HEK293 (cell line): ENCODE measurements around the gene GFOD1.

Experiments
- CTCF ChIA-PET: fragments of 350-600 bp; formaldehyde crosslinking; extraction: SDS; loops from one replicate; lab custom pipeline; 2021; ENCODE audit warnings: antibody characterized with exemption; lab: Yijun Ruan, JAX
- POLR2A ChIA-PET: fragments of 300-600 bp; formaldehyde crosslinking; extraction: SDS; loops from one replicate; lab custom pipeline; 2020; ENCODE audit warnings: antibody characterized with exemption, inconsistent platforms; lab: Yijun Ruan, JAX
- H3K27ac ChIP-seq: fragments of 200-500 bp; sonication (Bioruptor generic); 2 replicates; pipeline ENCODE4 v1.5.1; 2014; ENCODE audit warnings: low read depth, low read length, control low read depth, inconsistent platforms; ENCODE audit errors: extremely low read depth
- H3K36me3 ChIP-seq, 2 experiments: fragments of 200-500 bp in 1 of 2; sonication (Bioruptor generic) in 1 of 2; 1 replicate in 1 of 2; 2 replicates in 1 of 2; pipeline ENCODE4 v1.5.1; 2014 to 2017; ENCODE audit warnings: inconsistent platforms in 2 of 2, low read length in 2 of 2; ENCODE audit not compliant: control insufficient read depth in 2 of 2, insufficient read depth in 1 of 2
- H3K4me1 ChIP-seq: fragments of 200-500 bp; sonication (Bioruptor generic); 2 replicates; pipeline ENCODE4 v1.5.1; 2014; ENCODE audit warnings: mild to moderate bottlenecking, low read length, inconsistent platforms; ENCODE audit not compliant: control insufficient read depth, insufficient read depth
- H3K4me3 ChIP-seq: 2 replicates; pipeline ENCODE4 v1.5.1; 2011; ENCODE audit warnings: low read depth, mild to moderate bottlenecking, control low read depth, low read length, moderate library complexity
- H3K9me3 ChIP-seq: fragments of 200-500 bp; sonication (Bioruptor generic); 2 replicates; pipeline ENCODE4 v1.5.1; 2014; ENCODE audit warnings: low read depth, low read length, inconsistent platforms; ENCODE audit not compliant: control insufficient read depth, insufficient read depth
- AEBP2 ChIP-seq: fragments of 450-650 bp; formaldehyde crosslinking; IDR thresholded peaks from 2 replicates; pipeline ENCODE4 v1.5.1; 2016; ENCODE audit warnings: missing biosample characterization, missing genetic modification characterization, borderline replicate concordance
- FEZF1 ChIP-seq: fragments of 450-650 bp; formaldehyde crosslinking; IDR thresholded peaks from 2 replicates; pipeline ENCODE4 v1.5.1; 2016; ENCODE audit warnings: missing biosample characterization, missing genetic modification characterization
- GLIS1 ChIP-seq: fragments of 450-650 bp; formaldehyde crosslinking; IDR thresholded peaks from 2 replicates; pipeline ENCODE4 v1.5.1; 2016; ENCODE audit warnings: missing biosample characterization, missing genetic modification characterization
- IKZF3 ChIP-seq: fragments of 450-650 bp; IDR thresholded peaks from 2 replicates; pipeline ENCODE4 v1.5.0; 2018; ENCODE audit warnings: missing biosample characterization, mild to moderate bottlenecking, missing genetic modification characterization, moderate library complexity
- RBAK ChIP-seq: fragments of 450-650 bp; formaldehyde crosslinking; IDR thresholded peaks from 2 replicates; pipeline ENCODE4 v1.5.1; 2016; ENCODE audit warnings: missing biosample characterization, missing genetic modification characterization
- WT1 ChIP-seq: fragments of 450-650 bp; formaldehyde crosslinking; IDR thresholded peaks from 2 replicates; pipeline ENCODE4 v1.5.1; 2016; ENCODE audit warnings: missing biosample characterization, missing genetic modification characterization
- ZBTB10 ChIP-seq: fragments of 450-650 bp; formaldehyde crosslinking; IDR thresholded peaks from 2 replicates; pipeline ENCODE4 v1.5.1; 2016; ENCODE audit warnings: missing biosample characterization, missing genetic modification characterization
- ZNF10 ChIP-seq: fragments of 450-650 bp; formaldehyde crosslinking; IDR thresholded peaks from 2 replicates; pipeline ENCODE4 v1.5.1; 2017; ENCODE audit warnings: missing biosample characterization, missing genetic modification characterization
- ZNF175 ChIP-seq: fragments of 450-650 bp; formaldehyde crosslinking; IDR thresholded peaks from 2 replicates; pipeline ENCODE4 v1.5.1; 2016; ENCODE audit warnings: missing biosample characterization, missing genetic modification characterization
- ZNF280C ChIP-seq: fragments of 450-650 bp; formaldehyde crosslinking; IDR thresholded peaks from 2 replicates; pipeline ENCODE4 v1.5.1; 2016; ENCODE audit warnings: missing biosample characterization, missing genetic modification characterization
- ZNF311 ChIP-seq: fragments of 450-650 bp; formaldehyde crosslinking; IDR thresholded peaks from 2 replicates; pipeline ENCODE4 v1.5.1; 2017; ENCODE audit warnings: missing biosample characterization, missing genetic modification characterization, borderline replicate concordance
- ZNF48 ChIP-seq: fragments of 450-650 bp; formaldehyde crosslinking; IDR thresholded peaks from 2 replicates; pipeline ENCODE4 v1.5.1; 2016; ENCODE audit warnings: missing biosample characterization, missing genetic modification characterization
- ZNF544 ChIP-seq: fragments of 450-650 bp; formaldehyde crosslinking; IDR thresholded peaks from 2 replicates; pipeline ENCODE4 v1.5.0; 2017; ENCODE audit warnings: missing biosample characterization, missing genetic modification characterization
- ZNF549 ChIP-seq: fragments of 450-650 bp; IDR thresholded peaks from 2 replicates; pipeline ENCODE4 v1.5.1; 2018; ENCODE audit warnings: missing biosample characterization, missing genetic modification characterization, mild to moderate bottlenecking, inconsistent platforms, moderate library complexity
- ZNF561 ChIP-seq: fragments of 450-650 bp; IDR thresholded peaks from 2 replicates; pipeline ENCODE4 v1.5.1; 2018; ENCODE audit warnings: missing biosample characterization, missing genetic modification characterization, borderline replicate concordance
- ZNF658 ChIP-seq: fragments of 450-650 bp; formaldehyde crosslinking; IDR thresholded peaks from 2 replicates; pipeline ENCODE4; 2016; ENCODE audit warnings: missing biosample characterization, missing genetic modification characterization
- ZNF776 ChIP-seq: fragments of 450-650 bp; formaldehyde crosslinking; IDR thresholded peaks from 2 replicates; pipeline ENCODE4 v1.5.0; 2017; ENCODE audit warnings: missing biosample characterization, missing genetic modification characterization, borderline replicate concordance
- ZXDB ChIP-seq: fragments of 450-650 bp; formaldehyde crosslinking; IDR thresholded peaks from 2 replicates; pipeline ENCODE4 v1.5.1; 2016; ENCODE audit warnings: missing biosample characterization, missing genetic modification characterization
- TF ChIP-seq, protein P1 (sequence below): fragments of 450-650 bp; formaldehyde crosslinking; IDR thresholded peaks from 2 replicates; pipeline ENCODE4 v1.5.1; 2016; ENCODE audit warnings: missing biosample characterization, missing genetic modification characterization

GFOD1 gene

DNA sequence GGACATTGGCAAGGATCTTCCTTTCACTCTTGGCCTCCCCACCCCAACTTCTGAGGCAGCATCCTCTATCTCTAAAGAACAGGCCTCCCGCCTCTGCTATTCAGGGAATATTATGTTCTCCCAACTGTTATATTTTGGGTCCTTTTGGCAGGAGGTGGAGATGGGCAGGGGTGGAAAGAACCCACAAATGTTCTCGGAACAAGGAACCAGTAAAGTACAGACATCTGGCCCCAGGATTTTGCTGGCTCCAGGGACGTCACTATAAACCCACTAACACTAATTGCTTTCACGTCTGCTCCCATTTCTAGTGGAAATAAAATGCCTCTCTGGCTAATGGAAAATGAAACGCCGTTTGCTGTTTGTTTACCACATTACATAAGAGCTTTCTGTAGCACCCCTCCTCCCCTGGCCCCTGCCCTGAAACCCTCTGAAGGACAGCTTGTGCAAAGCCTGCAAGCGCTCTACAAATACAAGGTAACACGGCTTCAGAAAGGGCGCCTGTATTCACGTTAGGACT, 81.4 kb downstream of the GFOD1 start:
- Histone ChIP-seq H3K36me3 (no peaks in the 10 kb centered on the region), H3K4me1 (peaks cover 19% of the 10 kb centered on the region), H3K9me3 (no peaks in the 10 kb centered on the region), H3K27ac (no peak overlapping the region), H3K4me3 (no peak overlapping the region)
- ChIA-PET POLR2A (no interaction called here), CTCF (no interaction called here)
- TF ChIP-seq ZNF776 (tag by site-specific recombination), result no peak
- no peak for TF ChIP-seq ZNF10 (tag by site-specific recombination)
- no peak for TF ChIP-seq ZBTB10
- no peak for TF ChIP-seq ZNF311 (tag by site-specific recombination)
- TF ChIP-seq ZNF544 (tag by site-specific recombination), result no peak
- no peak for TF ChIP-seq RBAK (tag by site-specific recombination)
- no peak for TF ChIP-seq ZNF175 (tag by site-specific recombination)
- no peak for TF ChIP-seq ZNF549 (tag by site-specific recombination)
- TF ChIP-seq GLIS1 (tag by site-specific recombination), result no peak
- TF ChIP-seq ZNF48 (tag by site-specific recombination), result no peak
- TF ChIP-seq FEZF1 (tag by site-specific recombination), result no peak
- no peak for TF ChIP-seq IKZF3 (tag by site-specific recombination)
- TF ChIP-seq ZNF561 (tag by site-specific recombination), result no peak
- TF ChIP-seq, protein P1, sequence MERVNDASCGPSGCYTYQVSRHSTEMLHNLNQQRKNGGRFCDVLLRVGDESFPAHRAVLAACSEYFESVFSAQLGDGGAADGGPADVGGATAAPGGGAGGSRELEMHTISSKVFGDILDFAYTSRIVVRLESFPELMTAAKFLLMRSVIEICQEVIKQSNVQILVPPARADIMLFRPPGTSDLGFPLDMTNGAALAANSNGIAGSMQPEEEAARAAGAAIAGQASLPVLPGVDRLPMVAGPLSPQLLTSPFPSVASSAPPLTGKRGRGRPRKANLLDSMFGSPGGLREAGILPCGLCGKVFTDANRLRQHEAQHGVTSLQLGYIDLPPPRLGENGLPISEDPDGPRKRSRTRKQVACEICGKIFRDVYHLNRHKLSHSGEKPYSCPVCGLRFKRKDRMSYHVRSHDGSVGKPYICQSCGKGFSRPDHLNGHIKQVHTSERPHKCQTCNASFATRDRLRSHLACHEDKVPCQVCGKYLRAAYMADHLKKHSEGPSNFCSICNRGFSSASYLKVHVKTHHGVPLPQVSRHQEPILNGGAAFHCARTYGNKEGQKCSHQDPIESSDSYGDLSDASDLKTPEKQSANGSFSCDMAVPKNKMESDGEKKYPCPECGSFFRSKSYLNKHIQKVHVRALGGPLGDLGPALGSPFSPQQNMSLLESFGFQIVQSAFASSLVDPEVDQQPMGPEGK (tag by site-specific recombination), result no peak
- no peak for TF ChIP-seq ZNF658 (tag by site-specific recombination)
- TF ChIP-seq AEBP2 (tag by site-specific recombination), result no peak
- no peak for TF ChIP-seq ZNF280C
- TF ChIP-seq WT1 (tag by site-specific recombination), result no peak
- TF ChIP-seq ZXDB (tag by site-specific recombination), result no peak
